GM19023 (cell line): ENCODE measurements around the gene RMND1.
A peak's percentile ranks its signal among the peaks of the same experiment; 100 is the strongest.
"Not testable (repeated sequence)": the region's sequence is repeated elsewhere in the genome, so short reads cannot be mapped to it uniquely, and the experiment has no call there.

ENCODE experiments used
- ATAC-seq: cut with Tn5 transposase; IDR thresholded peaks from one replicate; pipeline ENCODE4 v1.9.1; 2021; ENCODE audit warnings: mild to moderate bottlenecking, moderate library complexity; ENCODE audit not compliant: unreplicated experiment

The RMND1 gene

DNA sequence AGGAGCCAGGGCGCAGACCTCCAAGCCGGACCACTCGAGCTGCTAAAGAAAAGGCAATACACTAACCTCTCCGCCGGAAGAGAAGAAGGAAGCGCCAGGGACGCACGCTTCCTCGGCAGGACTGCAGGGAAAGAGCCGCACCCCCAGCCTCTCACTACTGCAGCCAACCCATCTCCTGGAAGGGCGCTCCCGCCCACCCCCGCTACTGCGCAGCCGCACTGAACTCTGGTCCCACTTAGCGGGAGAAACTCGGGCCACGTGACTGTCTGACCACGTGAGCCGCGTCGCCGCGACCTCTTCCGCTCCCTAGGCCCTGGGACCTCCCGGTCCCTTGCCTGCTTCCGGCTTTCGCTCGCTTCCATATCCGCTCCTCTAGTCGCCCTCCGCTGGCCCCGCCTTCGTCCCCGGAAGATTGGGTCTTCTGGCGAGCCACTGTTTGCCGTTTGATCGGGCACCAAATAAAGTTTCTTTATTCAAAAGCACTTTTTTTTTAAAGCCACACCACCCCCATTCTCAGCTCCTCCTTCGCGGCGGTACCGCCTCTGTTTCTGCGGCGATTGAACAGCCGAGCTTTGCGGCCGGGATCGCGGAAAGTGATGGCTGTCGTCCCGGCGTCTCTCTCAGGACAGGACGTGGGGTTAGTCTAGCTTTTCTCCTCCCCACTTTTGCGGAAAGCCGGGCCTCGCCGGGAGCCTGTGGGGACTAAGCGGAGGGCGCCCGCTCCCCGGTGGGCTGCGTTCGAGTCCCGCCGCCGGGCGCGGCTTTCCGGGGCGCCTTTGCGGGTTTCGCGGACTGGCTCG, at the start of gene RMND1:
RMND1 (minus strand) TSS at position 177 of the 800 bp plus-strand sequence. CDS start 6,315 bp downstream, outside the sequence.
- ATAC-seq: peak; percentile 97

- no peak for ATAC-seq
These were observed 47.6 kb upstream of the RMND1 start for GRCh38 chr6:151499551-151499950.

- ATAC-seq: peak; percentile 62
These were observed 46.4 kb upstream of the RMND1 start for GRCh38 chr6:151498327-151498726.

- peak; percentile 24 for ATAC-seq
These were observed 46.0 kb upstream of the RMND1 start for GRCh38 chr6:151497905-151498304.

DNA sequence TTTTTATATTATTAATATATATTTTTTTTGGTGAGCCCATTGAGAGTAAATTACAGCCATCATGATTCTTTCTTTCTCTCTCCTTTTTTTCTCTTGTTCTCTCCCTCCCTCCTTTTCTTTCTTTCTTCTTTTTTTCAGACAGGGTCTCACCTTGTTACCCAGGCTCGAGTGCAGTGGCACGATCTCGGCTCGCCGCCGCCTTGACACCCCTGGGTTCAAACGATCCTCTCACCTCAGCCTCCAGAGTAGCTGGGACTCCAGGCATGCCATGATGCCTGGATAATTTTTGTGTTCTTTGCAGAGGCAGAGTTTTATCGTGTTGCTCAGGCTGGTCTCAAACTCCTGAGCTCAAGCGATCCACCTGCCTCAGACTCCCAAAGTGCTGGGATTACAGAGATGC, 43.5 kb upstream of the RMND1 start:
- ATAC-seq: no peak

DNA sequence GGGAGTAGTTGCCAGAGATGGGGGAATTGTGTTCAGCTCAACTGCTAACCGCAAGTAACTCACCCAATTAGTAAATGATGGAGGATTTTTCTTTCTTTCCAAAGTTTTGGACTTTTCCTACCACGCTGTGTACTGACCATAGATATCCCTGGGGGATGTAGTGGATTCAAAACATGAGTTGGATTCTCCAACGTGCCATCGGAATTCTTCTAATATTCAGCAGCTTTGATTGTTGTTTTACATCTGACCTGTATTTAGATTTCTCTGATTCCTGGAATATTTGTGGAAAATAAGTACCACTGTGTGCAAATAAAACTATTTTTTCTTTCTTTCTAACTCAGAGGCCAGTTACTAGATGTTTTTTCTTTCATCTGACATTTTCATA, 43.0 kb upstream of the RMND1 start:
- no peak for ATAC-seq

- ATAC-seq: no peak
These were observed 42.5 kb upstream of the RMND1 start for GRCh38 chr6:151494235-151494935.

GRCh38 chr6:151493804-151494234, 41.9 kb upstream of the RMND1 start, which contains the start of gene CCDC170:
CCDC170 (plus strand) TSS chr6:151494017; CDS start chr6:151494129, 112 bp downstream.
- no peak for ATAC-seq

DNA sequence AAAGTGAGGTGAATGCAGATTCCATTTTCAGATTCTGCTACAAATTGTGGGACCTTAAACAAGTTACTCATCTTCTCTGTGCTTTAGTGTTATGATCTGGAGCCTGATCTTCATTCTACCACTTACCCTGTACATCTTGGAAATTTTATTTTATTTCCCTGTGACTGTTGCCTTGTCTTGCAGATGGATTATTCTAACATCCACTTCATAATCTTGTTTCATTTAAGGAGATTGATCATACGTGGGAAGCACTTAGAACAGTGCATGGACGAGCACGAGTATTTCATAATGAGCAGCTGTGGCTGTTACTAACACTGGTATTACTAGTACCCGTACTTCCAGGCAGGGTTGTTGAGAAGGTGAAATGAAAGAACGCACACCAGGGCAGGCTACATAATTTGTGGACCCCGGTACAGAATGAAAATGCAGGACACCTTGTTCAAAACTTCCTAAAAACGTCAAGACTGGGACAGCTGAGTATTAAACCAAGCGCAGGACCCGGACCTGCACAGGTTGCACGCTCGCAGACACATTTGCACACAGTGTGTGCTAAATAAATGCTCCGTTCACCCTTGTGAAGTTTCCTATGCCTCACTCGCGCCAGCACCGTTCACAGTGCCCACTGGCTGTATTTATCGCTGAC, 41.4 kb upstream of the RMND1 start:
- no peak for ATAC-seq

- ATAC-seq: no peak
These were observed 39.1 kb upstream of the RMND1 start for GRCh38 chr6:151490996-151491395.

GRCh38 chr6:151488226-151488625, 36.3 kb upstream of the RMND1 start:
- no peak for ATAC-seq

- ATAC-seq: no peak
These were observed 32.1 kb upstream of the RMND1 start for GRCh38 chr6:151483994-151484393.

- ATAC-seq: no peak
These were observed 30.4 kb upstream of the RMND1 start for GRCh38 chr6:151482290-151482689.

GRCh38 chr6:151481786-151482185, 29.9 kb upstream of the RMND1 start:
- ATAC-seq: no peak

DNA sequence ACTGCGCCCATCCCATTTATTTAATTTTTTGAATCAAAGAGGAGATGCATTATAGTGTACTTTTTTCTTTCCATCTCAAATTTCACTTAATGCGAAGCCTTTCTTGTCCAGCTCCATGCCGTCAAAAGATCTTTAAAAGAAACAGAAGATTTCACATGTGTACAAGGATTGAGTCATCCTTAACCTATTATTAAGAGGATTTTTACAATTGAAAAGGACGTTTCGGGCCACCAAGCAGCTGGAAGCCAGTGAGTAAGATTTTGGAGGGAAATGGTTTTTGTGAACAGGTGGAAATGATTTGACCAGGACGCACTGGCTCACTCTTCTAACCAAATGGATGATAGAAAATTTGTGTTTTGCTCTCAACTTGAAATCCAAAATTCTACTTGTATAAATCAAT, 26.7 kb upstream of the RMND1 start:
- no peak for ATAC-seq

- no peak for ATAC-seq
These were observed 25.8 kb upstream of the RMND1 start for GRCh38 chr6:151477726-151478125.

DNA sequence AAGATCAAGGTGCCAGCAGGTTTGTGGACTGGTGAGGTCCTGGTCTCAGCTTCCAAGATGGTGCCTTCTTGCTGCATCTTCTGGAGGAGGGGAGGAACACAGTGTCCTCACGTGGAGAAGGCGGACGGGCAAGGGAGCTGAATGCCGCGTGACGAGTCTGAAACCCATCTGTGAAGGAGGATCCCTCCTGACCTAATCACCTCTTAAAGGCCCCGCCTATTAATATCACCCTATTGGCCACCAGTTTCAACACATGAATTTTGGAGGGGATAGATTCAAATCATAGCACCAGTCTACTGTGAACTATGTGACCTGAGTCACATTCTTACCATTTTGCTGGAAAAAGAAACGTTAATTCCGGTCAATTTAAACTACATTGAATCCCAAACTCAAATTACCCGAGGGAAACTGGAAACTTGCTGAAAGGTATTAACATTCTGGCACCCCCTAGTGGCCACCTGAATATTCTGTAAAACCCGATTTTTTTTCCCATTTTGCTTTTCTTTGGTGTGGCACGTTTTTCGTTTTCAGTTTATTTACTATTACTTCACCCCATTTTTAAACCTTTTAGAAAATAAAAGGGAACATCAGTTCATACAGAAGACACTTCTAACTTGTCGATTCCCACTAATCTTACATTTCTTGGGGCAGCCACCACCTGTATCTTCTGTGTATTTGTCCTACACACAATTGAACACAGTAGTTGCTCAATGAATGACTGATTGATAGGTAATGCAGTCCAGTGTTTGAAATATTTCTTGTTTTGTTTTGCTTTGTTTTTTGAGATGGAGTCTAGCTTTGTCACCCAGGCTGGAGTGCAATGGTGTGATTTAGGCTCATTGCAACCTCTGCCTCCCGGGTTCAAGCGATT, 24.0 kb upstream of the RMND1 start:
- ATAC-seq: no peak

DNA sequence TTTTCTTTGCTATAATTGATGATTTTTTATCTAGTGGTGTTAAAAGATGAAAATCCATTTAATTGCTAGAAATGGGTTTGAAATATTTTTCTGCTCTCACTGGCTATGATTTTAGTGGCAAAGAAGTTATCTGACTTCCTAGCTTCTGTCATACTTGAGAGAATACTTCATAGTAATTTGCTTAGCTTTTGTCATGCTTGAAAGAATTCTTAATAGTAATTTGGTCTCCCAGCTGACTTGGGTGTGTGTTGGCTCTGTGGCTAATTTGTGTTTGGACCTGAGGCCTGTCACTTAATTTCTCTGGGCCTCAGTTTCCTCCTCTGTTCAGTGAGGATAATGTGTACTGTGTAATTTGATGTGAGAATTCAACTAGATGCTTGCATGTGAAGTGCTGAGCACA, 12.8 kb upstream of the RMND1 start:
- ATAC-seq: no peak

DNA sequence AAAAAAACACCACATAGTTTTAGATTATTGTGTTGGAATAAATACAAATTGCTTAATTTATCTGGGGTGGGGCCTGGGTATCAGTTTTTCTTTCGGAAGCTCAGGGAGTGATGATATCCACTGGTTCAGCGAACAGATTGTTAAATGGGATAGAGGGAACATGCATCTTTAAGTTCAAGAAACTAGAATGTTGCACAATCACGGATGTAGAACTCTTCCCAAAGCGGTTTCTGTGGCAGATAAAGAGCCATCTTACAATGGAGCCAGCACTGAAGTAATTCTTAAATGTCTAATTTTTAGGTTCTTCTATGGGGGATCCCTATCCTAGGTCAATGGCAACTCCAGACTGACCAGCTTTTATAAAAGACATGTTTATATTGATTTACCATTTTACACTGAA, 9.7 kb upstream of the RMND1 start:
- ATAC-seq: no peak

DNA sequence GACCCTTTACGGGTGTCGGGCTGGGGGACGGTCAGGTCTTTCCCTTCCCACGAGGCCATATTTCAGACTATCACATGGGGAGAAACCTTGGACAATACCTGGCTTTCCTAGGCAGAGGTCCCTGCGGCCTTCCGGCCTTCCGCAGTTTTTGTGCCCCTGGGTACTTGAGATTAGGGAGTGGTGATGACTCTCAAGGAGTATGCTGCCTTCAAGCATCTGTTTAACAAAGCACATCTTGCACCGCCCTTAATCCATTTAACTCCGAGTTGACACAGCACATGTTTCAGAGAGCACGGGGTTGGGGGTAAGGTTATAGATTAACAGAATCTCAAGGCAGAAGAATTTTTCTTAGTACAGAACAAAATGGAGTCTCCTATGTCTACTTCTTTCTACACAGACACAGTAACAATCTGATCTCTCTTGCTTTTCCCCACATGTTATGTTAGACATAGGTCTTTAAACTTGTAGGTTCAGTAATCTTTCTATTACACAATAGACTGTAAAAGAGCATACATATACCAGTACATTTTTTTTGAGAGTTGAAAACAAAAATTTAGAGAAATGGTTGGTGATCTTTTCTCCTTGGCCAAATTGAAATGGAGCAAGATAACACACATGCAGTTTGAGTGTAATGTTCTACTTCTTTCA, 3.9 kb upstream of the RMND1 start:
- ATAC-seq: not testable (repeated sequence)
